ENCODE data around the gene FBXW4.

GRCh38 chr10:101723176-101723575 lies 28.2 kb upstream of the FBXW4 start:
- no peak for TF ChIP-seq REST (IDR thresholded peaks at IDR 0.05; ENCODE audit: low read depth, low read length)
- no peak for TF ChIP-seq CTCF (IDR thresholded peaks at IDR 0.05)
- TF ChIP-seq ELF1 (IDR thresholded peaks at IDR 0.05), result no peak
- no peak for TF ChIP-seq EZH2phosphoT487 (IDR thresholded peaks at IDR 0.05; ENCODE audit: borderline replicate concordance, low read depth)
